Activated naive CD8-positive, alpha-beta T cell (primary cell): ENCODE data around the gene TRIM62.

Experiments
- H3K27ac Mint-ChIP-seq: one replicate; pipeline ENCODE4 v1.8.0; 2021; ENCODE audit warnings: mixed read lengths
- H3K27me3 Mint-ChIP-seq: one replicate; pipeline ENCODE4 v1.8.0; 2021; ENCODE audit warnings: mixed read lengths
- H3K36me3 Mint-ChIP-seq: one replicate; pipeline ENCODE4 v1.8.0; 2021; ENCODE audit warnings: mixed read lengths
- H3K4me1 Mint-ChIP-seq: one replicate; pipeline ENCODE4 v1.8.0; 2021; ENCODE audit warnings: low read depth, mixed read lengths
- H3K4me3 Mint-ChIP-seq: one replicate; pipeline ENCODE4 v1.8.0; 2021; ENCODE audit warnings: mild to moderate bottlenecking, mixed read lengths
- H3K9me3 Mint-ChIP-seq: one replicate; pipeline ENCODE4 v1.8.0; 2021; ENCODE audit warnings: low read depth, mixed read lengths

The TRIM62 gene

GRCh38 chr1:33171977-33172813 is 9.6 kb downstream of the TRIM62 start:
- no peak overlapping the region for H3K27ac Mint-ChIP-seq
- no peaks in the 10 kb centered on the region for H3K27me3 Mint-ChIP-seq
- peaks cover 11% of the 10 kb centered on the region for H3K36me3 Mint-ChIP-seq
- no peaks in the 10 kb centered on the region for H3K9me3 Mint-ChIP-seq
- peaks cover 12% of the 10 kb centered on the region for H3K4me1 Mint-ChIP-seq
- no peak overlapping the region for H3K4me3 Mint-ChIP-seq

- Mint-ChIP-seq H3K27me3 (no peaks in the 10 kb centered on the region), H3K9me3 (no peaks in the 10 kb centered on the region), H3K4me3 (no peak overlapping the region), H3K36me3 (peaks cover 11% of the 10 kb centered on the region), H3K27ac (no peak overlapping the region), H3K4me1 (peaks cover 12% of the 10 kb centered on the region)
Observed at GRCh38 chr1:33170351-33171274, 11.2 kb downstream of the TRIM62 start.

DNA sequence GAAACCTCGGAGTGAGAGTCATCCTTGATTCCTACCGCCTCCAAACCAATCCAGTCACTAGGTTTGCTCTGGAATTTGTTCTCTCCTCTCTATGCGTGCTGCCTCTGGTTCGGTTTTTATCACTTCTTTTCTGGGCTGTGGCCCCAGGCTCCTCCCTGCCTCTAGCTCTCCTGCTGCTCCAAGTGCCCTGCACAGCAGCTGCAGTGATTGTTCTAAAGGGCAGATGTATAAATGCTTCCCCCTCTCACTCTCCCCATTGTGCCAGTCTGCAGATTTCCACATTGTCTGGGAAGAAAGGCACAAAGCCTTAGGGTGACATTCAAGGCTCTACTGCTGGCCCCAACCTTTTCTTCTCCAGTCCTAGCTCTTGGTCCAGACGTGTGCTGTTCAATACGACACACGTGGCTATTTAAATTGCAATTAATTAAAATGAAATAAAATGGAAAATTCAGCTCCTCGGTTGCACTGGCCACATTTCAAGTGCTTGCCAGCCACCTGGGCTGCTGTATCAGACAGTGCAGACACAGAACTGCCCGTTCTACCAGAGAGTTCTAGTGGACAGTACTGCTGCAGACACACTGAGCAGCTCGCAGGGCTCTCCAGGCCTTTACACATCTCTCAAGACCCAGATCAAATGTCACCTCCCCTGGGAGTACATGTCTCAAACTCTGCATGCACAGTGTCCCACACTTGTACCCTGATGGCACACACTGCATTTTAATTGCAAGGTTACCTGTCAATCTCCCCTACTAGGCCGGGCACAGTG is 12.4 kb downstream of the TRIM62 start:
- H3K9me3 Mint-ChIP-seq: no peaks in the 10 kb centered on the region
- H3K36me3 Mint-ChIP-seq: peaks cover 11% of the 10 kb centered on the region
- no peaks in the 10 kb centered on the region for H3K27me3 Mint-ChIP-seq
- no peak overlapping the region for H3K4me3 Mint-ChIP-seq
- H3K27ac Mint-ChIP-seq: no peak overlapping the region
- H3K4me1 Mint-ChIP-seq: peaks cover 12% of the 10 kb centered on the region

- H3K27ac Mint-ChIP-seq: no peak overlapping the region
- no peaks in the 10 kb centered on the region for H3K9me3 Mint-ChIP-seq
- H3K4me1 Mint-ChIP-seq: peaks cover 12% of the 10 kb centered on the region
- no peak overlapping the region for H3K4me3 Mint-ChIP-seq
- no peaks in the 10 kb centered on the region for H3K27me3 Mint-ChIP-seq
- peaks cover 11% of the 10 kb centered on the region for H3K36me3 Mint-ChIP-seq
Observed at GRCh38 chr1:33168556-33169289, 13.1 kb downstream of the TRIM62 start.

DNA sequence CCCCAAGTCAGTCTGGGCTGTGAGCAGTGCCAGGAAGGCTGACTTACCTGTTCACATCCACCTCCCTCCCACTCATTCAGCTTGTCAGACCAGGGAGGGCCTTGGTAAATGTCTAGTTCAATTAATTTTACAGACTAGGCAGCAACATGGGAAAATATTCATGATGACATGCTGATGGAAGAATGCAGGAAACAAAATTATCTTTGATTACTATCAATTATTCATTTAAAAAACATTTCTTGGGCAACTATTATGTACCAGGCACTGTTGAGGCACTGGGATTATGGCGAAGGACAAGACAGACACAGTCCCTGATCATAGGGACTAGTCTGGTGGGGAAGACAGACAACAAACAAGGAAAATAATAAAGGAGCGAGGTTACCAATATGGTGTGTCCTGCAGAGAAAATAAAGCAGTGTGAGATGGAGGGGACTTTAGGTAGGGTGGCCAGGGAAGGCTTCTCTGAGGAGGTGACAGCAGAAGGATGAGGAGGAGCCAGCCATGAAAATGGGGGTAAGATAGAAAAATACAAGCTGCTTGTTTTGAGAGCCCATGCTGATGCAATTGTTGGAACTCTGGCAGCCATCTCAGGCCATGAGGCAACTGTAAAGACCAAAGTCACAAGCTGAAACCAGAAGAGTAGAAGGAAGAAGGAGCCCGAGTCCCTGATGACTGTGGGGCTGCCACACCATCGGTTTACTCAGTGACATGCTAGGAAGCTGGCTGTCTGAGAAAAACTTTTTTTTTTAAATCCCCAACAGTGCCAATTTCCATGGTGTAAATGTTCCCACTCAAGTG is 14.0 kb downstream of the TRIM62 start:
- peaks cover 11% of the 10 kb centered on the region for H3K36me3 Mint-ChIP-seq
- H3K4me1 Mint-ChIP-seq: peaks cover 7% of the 10 kb centered on the region
- no peaks in the 10 kb centered on the region for H3K9me3 Mint-ChIP-seq
- H3K27me3 Mint-ChIP-seq: no peaks in the 10 kb centered on the region
- no peak overlapping the region for H3K27ac Mint-ChIP-seq
- no peak overlapping the region for H3K4me3 Mint-ChIP-seq

- Mint-ChIP-seq H3K4me3 (no peak overlapping the region), H3K36me3 (peaks cover 5% of the 10 kb centered on the region), H3K27ac (no peak overlapping the region), H3K27me3 (no peaks in the 10 kb centered on the region), H3K4me1 (no peaks in the 10 kb centered on the region), H3K9me3 (no peaks in the 10 kb centered on the region)
Observed at GRCh38 chr1:33165809-33166208, 16.0 kb downstream of the TRIM62 start.

- Mint-ChIP-seq H3K27me3 (no peaks in the 10 kb centered on the region), H3K36me3 (peaks cover 5% of the 10 kb centered on the region), H3K9me3 (no peaks in the 10 kb centered on the region), H3K4me3 (no peak overlapping the region), H3K27ac (no peak overlapping the region), H3K4me1 (no peaks in the 10 kb centered on the region)
Observed at GRCh38 chr1:33165209-33165608, 16.6 kb downstream of the TRIM62 start.

DNA sequence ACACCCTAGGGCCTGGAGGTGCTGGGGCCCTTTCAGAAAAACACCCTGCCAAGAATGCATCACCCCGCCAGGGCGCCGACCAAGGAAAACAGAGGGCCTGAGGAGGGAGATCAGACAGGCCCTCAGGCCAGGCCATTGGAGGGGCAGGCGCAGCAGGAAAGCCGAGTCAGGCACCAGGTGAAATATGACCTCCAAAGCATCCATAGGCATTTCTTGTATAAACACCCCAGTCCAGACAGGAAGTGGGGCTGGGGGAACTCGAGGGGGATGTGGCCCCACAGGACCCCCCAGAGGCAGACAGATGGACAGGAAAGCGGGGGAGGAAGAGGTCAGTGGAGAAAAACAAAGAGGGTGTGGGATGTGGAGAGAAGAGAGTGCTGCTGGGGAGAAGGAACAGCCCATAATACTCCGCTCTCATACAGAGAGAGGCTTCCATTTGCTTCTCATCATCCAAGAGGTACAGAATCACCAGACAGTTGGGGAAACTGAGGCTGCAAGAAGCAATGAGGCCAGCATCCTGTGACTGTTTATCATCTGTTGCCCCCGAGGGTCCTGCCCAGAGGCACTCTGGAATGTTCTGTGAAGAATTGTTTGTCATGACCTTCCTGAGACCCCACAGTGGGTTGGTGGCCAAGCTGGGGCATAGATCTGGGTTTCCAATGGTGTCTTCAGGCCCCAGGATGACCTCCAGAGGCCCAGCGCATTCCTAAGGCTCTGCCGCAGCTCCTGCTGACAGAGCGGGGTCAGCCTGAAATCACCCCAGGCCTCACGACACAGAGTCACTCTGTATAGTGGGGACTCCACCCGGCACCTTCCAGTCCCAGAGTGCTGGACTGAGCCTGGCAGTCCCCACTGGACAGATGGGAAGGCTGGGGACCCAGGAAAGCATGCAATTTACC is 18.0 kb downstream of the TRIM62 start:
- Mint-ChIP-seq H3K36me3 (peaks cover 5% of the 10 kb centered on the region), H3K4me1 (no peaks in the 10 kb centered on the region), H3K4me3 (no peak overlapping the region), H3K9me3 (no peaks in the 10 kb centered on the region), H3K27ac (no peak overlapping the region), H3K27me3 (no peaks in the 10 kb centered on the region)

DNA sequence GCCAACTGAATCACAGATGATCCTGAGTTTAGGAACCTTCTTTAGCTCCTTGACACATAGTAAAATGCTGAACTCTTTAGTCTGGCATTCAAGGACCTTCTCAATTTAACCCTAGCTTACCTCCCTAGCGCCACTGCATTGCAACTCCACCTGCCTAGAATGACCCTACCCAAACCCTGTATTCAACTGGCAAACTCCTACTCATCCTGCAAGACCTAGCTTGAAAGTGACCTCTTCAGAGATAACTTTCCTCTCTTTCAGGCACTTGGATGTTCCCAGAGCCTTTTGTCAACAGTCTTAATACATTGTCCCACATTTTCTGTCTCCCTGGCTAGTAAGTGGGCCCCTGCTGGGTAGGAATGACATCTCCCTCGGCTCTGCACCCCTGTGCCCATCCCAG is 19.7 kb downstream of the TRIM62 start:
- Mint-ChIP-seq H3K27ac (no peak overlapping the region), H3K4me1 (no peaks in the 10 kb centered on the region), H3K4me3 (no peak overlapping the region), H3K36me3 (peaks cover 3% of the 10 kb centered on the region), H3K27me3 (no peaks in the 10 kb centered on the region), H3K9me3 (no peaks in the 10 kb centered on the region)

- no peaks in the 10 kb centered on the region for H3K27me3 Mint-ChIP-seq
- H3K27ac Mint-ChIP-seq: no peak overlapping the region
- no peaks in the 10 kb centered on the region for H3K4me1 Mint-ChIP-seq
- no peaks in the 10 kb centered on the region for H3K9me3 Mint-ChIP-seq
- H3K36me3 Mint-ChIP-seq: peaks cover 5% of the 10 kb centered on the region
- H3K4me3 Mint-ChIP-seq: no peak overlapping the region
Observed at GRCh38 chr1:33161061-33161681, 20.7 kb downstream of the TRIM62 start.

- H3K4me1 Mint-ChIP-seq: no peaks in the 10 kb centered on the region
- H3K27ac Mint-ChIP-seq: no peak overlapping the region
- no peaks in the 10 kb centered on the region for H3K27me3 Mint-ChIP-seq
- no peaks in the 10 kb centered on the region for H3K9me3 Mint-ChIP-seq
- no peak overlapping the region for H3K4me3 Mint-ChIP-seq
- peaks cover 5% of the 10 kb centered on the region for H3K36me3 Mint-ChIP-seq
Observed at GRCh38 chr1:33159577-33159976, 22.3 kb downstream of the TRIM62 start.

- H3K9me3 Mint-ChIP-seq: no peaks in the 10 kb centered on the region
- H3K36me3 Mint-ChIP-seq: peaks cover 5% of the 10 kb centered on the region
- no peak overlapping the region for H3K4me3 Mint-ChIP-seq
- H3K4me1 Mint-ChIP-seq: no peaks in the 10 kb centered on the region
- no peaks in the 10 kb centered on the region for H3K27me3 Mint-ChIP-seq
- H3K27ac Mint-ChIP-seq: no peak overlapping the region
Observed at GRCh38 chr1:33158366-33158765, 23.5 kb downstream of the TRIM62 start.
